Medulla oblongata (tissue), 1 donor: ENCODE results near the gene PARP14.
A peak's percentile ranks its signal among the peaks of the same experiment; 100 is the strongest.
"Not testable (repeated sequence)": the region's sequence is repeated elsewhere in the genome, so short reads cannot be mapped to it uniquely, and the experiment has no call there.

ENCODE experiments used
- DNase-seq: peaks from one replicate; pipeline ENCODE4 v3.0.0-alpha.2; 2015; ENCODE audit errors: extremely low spot score

PARP14 gene

GRCh38 chr3:122677216-122677615 is 3.4 kb upstream of the PARP14 start:
- DNase-seq = no peak

- peak; percentile 63 for DNase-seq
These were observed 2.1 kb upstream of the PARP14 start for GRCh38 chr3:122678506-122678905.

- peak; percentile 89 for DNase-seq
These were observed 1.4 kb upstream of the PARP14 start for GRCh38 chr3:122679085-122679881.

- DNase-seq = peak; percentile 44
These were observed 661 bp upstream of the PARP14 start for GRCh38 chr3:122679882-122680474.

- no peak for DNase-seq
These were observed 790 bp downstream of the PARP14 start for GRCh38 chr3:122681284-122681973.

GRCh38 chr3:122681974-122682409 is 1.4 kb downstream of the PARP14 start:
- no peak for DNase-seq

- peak; percentile 36 for DNase-seq
These were observed 2.3 kb downstream of the PARP14 start for GRCh38 chr3:122682778-122683411.

- no peak for DNase-seq
These were observed 6.7 kb downstream of the PARP14 start for GRCh38 chr3:122687298-122687697.

- DNase-seq = no peak
These were observed 8.4 kb downstream of the PARP14 start for GRCh38 chr3:122688996-122689395.

GRCh38 chr3:122689587-122689986 is 8.9 kb downstream of the PARP14 start:
- DNase-seq = no peak

- no peak for DNase-seq
These were observed 9.5 kb downstream of the PARP14 start for GRCh38 chr3:122690096-122690495.

GRCh38 chr3:122691195-122691594 is 10.6 kb downstream of the PARP14 start:
- no peak for DNase-seq

GRCh38 chr3:122692674-122693073 is 12.0 kb downstream of the PARP14 start:
- no peak for DNase-seq

GRCh38 chr3:122694966-122695365 is 14.3 kb downstream of the PARP14 start:
- DNase-seq = no peak

GRCh38 chr3:122695927-122696561 is 15.4 kb downstream of the PARP14 start:
- DNase-seq = no peak

GRCh38 chr3:122697952-122698620 is 17.4 kb downstream of the PARP14 start:
- no peak for DNase-seq

GRCh38 chr3:122700193-122700592 is 19.6 kb downstream of the PARP14 start:
- no peak for DNase-seq

- DNase-seq = no peak
These were observed 24.7 kb downstream of the PARP14 start for GRCh38 chr3:122705379-122705778.

GRCh38 chr3:122710616-122711251 is 30.1 kb downstream of the PARP14 start:
- DNase-seq = not testable (repeated sequence)

GRCh38 chr3:122714273-122714672 is 33.6 kb downstream of the PARP14 start:
- no peak for DNase-seq

GRCh38 chr3:122716667-122717066 is 36.0 kb downstream of the PARP14 start:
- DNase-seq = no peak
